Measurements from ENCODE around the gene LRRC36. TPM values are rescaled to one million over a fixed set of nuclear protein-coding genes. Genes with fewer than 3 reads are reported as not detected.

LRRC36 gene
- total RNA-seq, 4 donors from 2014 or later, result not detected

- Histone ChIP-seq H3K4me1 (peaks cover 36 to 41% of the 10 kb centered on the region in 2 donors), H3K4me3 (no peak overlapping the region), H3K9me3 (no peaks in the 10 kb centered on the region), H3K36me3 (no peaks in the 10 kb centered on the region), H3K27ac (no peak overlapping the region), H3K27me3 (no peaks in the 10 kb centered on the region)
- intact Hi-C loops (cut with DNase I; ENCODE audit: low total_unique reads) (no loop called here), in situ Hi-C loops (cut with MboI; ENCODE audit: low sequenced_read_pairs in 4 of 4) (no loop called here)
- peak in 1 of 2 donors; percentile 57 for DNase-seq
- TF ChIP-seq POLR2A (IDR thresholded peaks at IDR 0.05), result no peak
- TF ChIP-seq, protein P1, sequence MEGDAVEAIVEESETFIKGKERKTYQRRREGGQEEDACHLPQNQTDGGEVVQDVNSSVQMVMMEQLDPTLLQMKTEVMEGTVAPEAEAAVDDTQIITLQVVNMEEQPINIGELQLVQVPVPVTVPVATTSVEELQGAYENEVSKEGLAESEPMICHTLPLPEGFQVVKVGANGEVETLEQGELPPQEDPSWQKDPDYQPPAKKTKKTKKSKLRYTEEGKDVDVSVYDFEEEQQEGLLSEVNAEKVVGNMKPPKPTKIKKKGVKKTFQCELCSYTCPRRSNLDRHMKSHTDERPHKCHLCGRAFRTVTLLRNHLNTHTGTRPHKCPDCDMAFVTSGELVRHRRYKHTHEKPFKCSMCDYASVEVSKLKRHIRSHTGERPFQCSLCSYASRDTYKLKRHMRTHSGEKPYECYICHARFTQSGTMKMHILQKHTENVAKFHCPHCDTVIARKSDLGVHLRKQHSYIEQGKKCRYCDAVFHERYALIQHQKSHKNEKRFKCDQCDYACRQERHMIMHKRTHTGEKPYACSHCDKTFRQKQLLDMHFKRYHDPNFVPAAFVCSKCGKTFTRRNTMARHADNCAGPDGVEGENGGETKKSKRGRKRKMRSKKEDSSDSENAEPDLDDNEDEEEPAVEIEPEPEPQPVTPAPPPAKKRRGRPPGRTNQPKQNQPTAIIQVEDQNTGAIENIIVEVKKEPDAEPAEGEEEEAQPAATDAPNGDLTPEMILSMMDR (IDR thresholded peaks at IDR 0.05 in 4 of 5, conservative IDR thresholded peaks at IDR 0.05 in 1 of 5), result peak in 1 of 5 experiments; percentile 19
- peak in 1 of 2 donors; percentile 36 for ATAC-seq
These were observed 73.4 kb downstream of the LRRC36 start for GRCh38 chr16:67399749-67400704.

GRCh38 chr16:67400901-67401300 is 74.3 kb downstream of the LRRC36 start:
- DNase-seq, result no peak
- Histone ChIP-seq H3K4me1 (peaks cover 39 to 47% of the 10 kb centered on the region in 2 donors), H3K4me3 (no peak overlapping the region), H3K27me3 (no peaks in the 10 kb centered on the region), H3K9me3 (no peaks in the 10 kb centered on the region), H3K36me3 (no peaks in the 10 kb centered on the region), H3K27ac (no peak overlapping the region)
- TF ChIP-seq, protein P1 (IDR thresholded peaks at IDR 0.05 in 4 of 5, conservative IDR thresholded peaks at IDR 0.05 in 1 of 5), result no peak
- TF ChIP-seq POLR2A (IDR thresholded peaks at IDR 0.05), result no peak
- no peak for ATAC-seq
- intact Hi-C loops (cut with DNase I; ENCODE audit: low total_unique reads) (no loop called here), in situ Hi-C loops (cut with MboI; ENCODE audit: low sequenced_read_pairs in 4 of 4) (no loop called here)

DNA sequence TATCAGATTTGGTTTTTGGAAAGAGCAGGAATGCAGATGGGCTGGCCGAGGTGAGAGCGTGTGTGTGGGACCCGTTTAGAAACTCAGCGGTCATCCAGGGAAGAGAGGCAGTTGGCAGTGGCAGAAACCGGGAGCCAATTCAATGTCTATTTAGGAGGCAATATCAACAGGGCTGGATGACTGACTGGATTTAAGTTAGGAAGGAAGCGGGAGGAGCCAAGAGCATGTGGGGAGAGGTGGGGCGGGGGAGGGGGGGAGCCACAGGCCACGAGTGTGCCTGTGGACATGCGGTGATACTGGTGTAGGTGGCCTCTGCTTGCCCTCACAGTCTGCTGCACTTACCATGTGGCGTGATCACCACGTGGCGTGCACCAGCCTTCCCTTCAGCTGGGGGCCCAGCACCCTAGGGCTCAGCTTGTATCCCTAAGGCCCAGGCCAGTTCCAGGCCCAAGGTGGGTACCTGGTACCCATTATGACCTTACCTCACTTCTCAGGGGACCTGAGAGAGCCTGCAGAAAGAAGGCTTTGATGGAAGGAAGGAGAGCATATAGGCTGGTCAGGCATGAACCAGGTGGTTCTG is 77.5 kb downstream of the LRRC36 start:
- no peak for ATAC-seq
- no peaks in the 10 kb centered on the region for H3K27me3 ChIP-seq
- peaks cover 37 to 55% of the 10 kb centered on the region in 2 donors for H3K4me1 ChIP-seq
- no peaks in the 10 kb centered on the region for H3K36me3 ChIP-seq
- peak overlapping the region in 3 of 4 donors; percentile 23 to 82 (median 44) for H3K27ac ChIP-seq
- in situ Hi-C loops (cut with MboI; ENCODE audit: low sequenced_read_pairs in 4 of 4) (no loop called here), intact Hi-C loops (cut with DNase I; ENCODE audit: low total_unique reads) (no loop called here)
- DNase-seq, result no peak
- no peak for TF ChIP-seq POLR2A (IDR thresholded peaks at IDR 0.05)
- H3K4me3 ChIP-seq, result no peak overlapping the region
- no peaks in the 10 kb centered on the region for H3K9me3 ChIP-seq

DNA sequence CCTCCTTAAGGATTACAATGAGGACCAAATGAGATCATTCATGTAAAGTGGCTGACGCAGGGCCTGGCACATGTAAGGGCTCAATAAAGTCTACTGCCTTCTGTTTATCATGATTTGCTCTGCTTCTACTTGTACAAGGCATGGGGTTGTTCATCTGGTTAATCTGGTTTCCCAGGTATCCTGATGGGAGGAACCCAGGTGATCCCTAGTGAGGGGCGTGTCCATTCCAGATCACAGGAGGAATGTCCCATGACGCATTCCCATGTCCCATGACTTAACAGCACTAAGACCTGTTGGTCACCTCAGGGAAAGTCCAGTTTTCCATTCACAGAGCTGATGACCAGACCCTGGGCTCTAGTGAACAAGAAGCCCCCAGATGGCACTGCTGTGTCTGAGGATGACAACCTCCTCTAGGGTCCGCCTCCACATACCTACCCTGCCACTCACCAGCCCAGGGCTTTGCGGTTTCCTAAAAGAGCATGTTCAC is 78.2 kb downstream of the LRRC36 start:
- intact Hi-C loops (cut with DNase I; ENCODE audit: low total_unique reads), result loop anchor here (5.0 kb wide), 2 partner anchors 142 to 157 kb away; partner anchors contain the start of genes FHOD1 and SLC9A5
- H3K4me1 ChIP-seq, result peaks cover 35 to 54% of the 10 kb centered on the region in 2 donors
- TF ChIP-seq, protein P1 (IDR thresholded peaks at IDR 0.05 in 4 of 5, conservative IDR thresholded peaks at IDR 0.05 in 1 of 5), result no peak
- no peak for TF ChIP-seq POLR2A (IDR thresholded peaks at IDR 0.05)

DNA sequence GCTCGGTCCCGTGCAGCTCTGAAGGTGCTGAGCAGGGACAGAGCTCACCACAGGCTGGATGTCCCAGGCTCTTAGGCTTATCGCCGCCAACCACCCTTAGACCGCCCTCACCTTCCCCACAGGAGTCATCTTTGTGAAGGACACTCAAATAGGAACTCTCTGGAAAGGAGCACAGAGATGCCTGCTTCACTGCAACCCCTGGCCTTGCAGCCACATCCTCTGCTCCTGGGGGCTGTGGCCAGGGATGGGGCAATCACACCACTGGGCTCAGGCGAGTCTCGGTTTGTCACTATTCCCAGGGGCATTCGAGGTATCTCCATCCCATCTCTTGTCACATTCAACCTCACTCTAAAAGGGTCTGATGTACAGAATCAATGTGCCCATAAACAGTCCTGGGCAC is 78.7 kb downstream of the LRRC36 start:
- no peaks in the 10 kb centered on the region for H3K36me3 ChIP-seq
- DNase-seq (no peak), ATAC-seq (no peak)
- in situ Hi-C loops (cut with MboI; ENCODE audit: low sequenced_read_pairs in 4 of 4), result no loop called here
- H3K27me3 ChIP-seq, result no peaks in the 10 kb centered on the region
- H3K27ac ChIP-seq, result peak overlapping the region; percentile 71 to 85 (median 82)
- H3K9me3 ChIP-seq, result no peaks in the 10 kb centered on the region
- peaks cover 34 to 48% of the 10 kb centered on the region in 2 donors for H3K4me1 ChIP-seq
- H3K4me3 ChIP-seq, result no peak overlapping the region
- intact Hi-C loops (cut with DNase I; ENCODE audit: low total_unique reads), result loop anchor here (5.0 kb wide), 2 partner anchors 143 to 158 kb away; partner anchors contain the start of genes FHOD1 and SLC9A5
- TF ChIP-seq, protein P1 (IDR thresholded peaks at IDR 0.05 in 4 of 5, conservative IDR thresholded peaks at IDR 0.05 in 1 of 5), result no peak
- no peak for TF ChIP-seq POLR2A (IDR thresholded peaks at IDR 0.05)

More for the DNA sequence above, 78.2 kb downstream of the LRRC36 start:
- Histone ChIP-seq H3K27ac (peak overlapping the region; percentile 71 to 85 (median 82)), H3K36me3 (no peaks in the 10 kb centered on the region), H3K4me3 (no peak overlapping the region), H3K9me3 (no peaks in the 10 kb centered on the region), H3K27me3 (no peaks in the 10 kb centered on the region)
- in situ Hi-C loops (cut with MboI; ENCODE audit: low sequenced_read_pairs in 4 of 4), result no loop called here
- DNase-seq (no peak), ATAC-seq (no peak)
